ENCODE results near the gene MYO1D. TPM values are rescaled to one million over a fixed set of nuclear protein-coding genes. Genes with fewer than 3 reads are reported as not detected.
A peak's percentile ranks its signal among the peaks of the same experiment; 100 is the strongest.

Gene MYO1D
- total and polyA plus RNA-seq, 12 donors = 13.6 to 103 (median 59.8) TPM

- Histone ChIP-seq H3K9me3 (replicated peaks in 1 of 3) (no peaks in the 10 kb centered on the region), H3K27ac (peak overlapping the region in 1 of 5 donors; percentile 82), H3K4me1 (replicated peaks in 1 of 2) (peaks cover 8 to 18% of the 10 kb centered on the region in 2 donors), H3K36me3 (replicated peaks in 1 of 2) (peaks cover 0 to 21% of the 10 kb centered on the region in 2 donors), H3K4me3 (peak overlapping the region in 2 of 4 donors; percentile 67 to 87), H3K27me3 (no peaks in the 10 kb centered on the region)
- TF ChIP-seq POLR2A (IDR thresholded peaks at IDR 0.05) (no peak), CTCF (IDR thresholded peaks at IDR 0.05) (peak in 2 of 6 experiments; percentile 73 to 79)
- intact Hi-C loops (cut with DNase I) = no loop called here
- WGBS, 4 donors = 5 to 7% (median 7%) methylated on average over 24 to 29 of the region's 29 CpGs
- peak in 2 of 7 donors; percentile 34 to 58 for DNase-seq
Measured at GRCh38 chr17:32443827-32444300, 433.1 kb downstream of the MYO1D start.

Small RNA genes within 50 kb of the gene (small RNA-seq; reads per million reads assigned to genes)
- 0 reads per million in 2 donors for gene RF00019

Other genes starting within 250 kb of the MYO1D start
- 100 to 1,000 TPM in 3 of 9 donors, 10 to 100 TPM in 6; 31.0 to 167 (median 78.6) TPM for gene TMEM98, start 51.0 kb upstream of the MYO1D start, total RNA-seq
- gene TMEM98, start 51.0 kb upstream of the MYO1D start, polyA plus RNA-seq = 10 to 100 TPM; 19.5 to 37.2 (median 30.5) TPM
- not detected for gene SPACA3, start 114.7 kb upstream of the MYO1D start, total RNA-seq
- under 1 TPM in 1 of 3 donors, not detected in 2; 0.10 TPM for gene SPACA3, start 114.7 kb upstream of the MYO1D start, polyA plus RNA-seq

Data from adrenal gland (tissue), 12 donors.